GM23338 (cell line): ENCODE data around the gene NGDN. TPM values are rescaled to one million over a fixed set of nuclear protein-coding genes. Genes with fewer than 3 reads are reported as not detected.

Source experiments
- ATAC-seq: fragments of 200-7000 bp; cut with Tn5 transposase; 3 replicates; pipeline ENCODE4 v1.9.1; 2020
- DNase-seq: peaks from one replicate; pipeline ENCODE4 v3.0.0-alpha.2; 2015; ENCODE audit warnings: low spot score
- H2AFZ ChIP-seq: fragments of 200-600 bp; sonication (generic); 2 replicates; pipeline ENCODE4 v1.8.0; 2016; ENCODE audit warnings: antibody characterized with exemption, mild to moderate bottlenecking, moderate library complexity
- H3F3A ChIP-seq: fragments of 200-600 bp; sonication (generic); replicated peaks from 2 replicates; pipeline ENCODE4 v1.8.0; 2017; ENCODE audit warnings: antibody characterized with exemption, mixed run types, low read depth
- H3K27ac ChIP-seq: fragments of 200-600 bp; sonication (generic); 2 replicates; pipeline ENCODE4 v1.6.1; 2016; ENCODE audit warnings: low read depth
- H3K27me3 ChIP-seq: fragments of 200-600 bp; sonication (generic); 2 replicates; pipeline ENCODE4 v1.8.0; 2016; ENCODE audit warnings: mild to moderate bottlenecking, mixed run types, moderate library complexity; ENCODE audit not compliant: insufficient read depth
- H3K36me3 ChIP-seq: fragments of 200-600 bp; sonication (generic); 2 replicates; pipeline ENCODE4 v1.8.0; 2016; ENCODE audit warnings: mild to moderate bottlenecking; ENCODE audit not compliant: insufficient read depth
- H3K4me1 ChIP-seq: fragments of 200-600 bp; sonication (generic); 2 replicates; pipeline ENCODE4 v1.8.0; 2016; ENCODE audit warnings: mild to moderate bottlenecking, moderate library complexity; ENCODE audit not compliant: insufficient read depth
- H3K4me2 ChIP-seq: fragments of 200-600 bp; sonication (generic); 2 replicates; pipeline ENCODE4 v1.7.1; 2017; ENCODE audit warnings: mixed run types
- H3K4me3 ChIP-seq: fragments of 200-600 bp; sonication (generic); 2 replicates; pipeline ENCODE4 v1.6.1; 2016; ENCODE audit warnings: mixed run types
- H3K79me2 ChIP-seq: fragments of 200-600 bp; sonication (generic); replicated peaks from 2 replicates; pipeline ENCODE4 v1.8.0; 2017; ENCODE audit warnings: mild to moderate bottlenecking; ENCODE audit not compliant: insufficient read depth
- H3K9me2 ChIP-seq: fragments of 200-600 bp; sonication (generic); 2 replicates; pipeline ENCODE4 v1.8.0; 2017; ENCODE audit not compliant: insufficient read depth
- H4K20me1 ChIP-seq: fragments of 200-600 bp; sonication (generic); replicated peaks from 2 replicates; pipeline ENCODE4 v1.8.0; 2017; ENCODE audit warnings: mild to moderate bottlenecking; ENCODE audit not compliant: insufficient read depth
- H3K27ac Mint-ChIP-seq: 2 replicates; pipeline ENCODE4 v1.8.0; 2020; ENCODE audit warnings: inconsistent platforms, mild to moderate bottlenecking, moderate library complexity, mixed read lengths
- H3K27me3 Mint-ChIP-seq: 3 replicates; pipeline ENCODE4 v1.8.0; 2022; ENCODE audit warnings: low read depth, mild to moderate bottlenecking, moderate library complexity, mixed read lengths, inconsistent platforms; ENCODE audit not compliant: insufficient read depth, poor library complexity
- H3K36me3 Mint-ChIP-seq: 3 replicates; pipeline ENCODE4 v1.8.0; 2021; ENCODE audit warnings: low read depth, mild to moderate bottlenecking, inconsistent platforms, moderate library complexity, mixed read lengths
- H3K4me1 Mint-ChIP-seq: 3 replicates; pipeline ENCODE4 v1.8.0; 2020; ENCODE audit warnings: mild to moderate bottlenecking, inconsistent platforms, mixed read lengths
- H3K4me3 Mint-ChIP-seq: 3 replicates; pipeline ENCODE4 v1.8.0; 2021; ENCODE audit warnings: moderate library complexity, mild to moderate bottlenecking, inconsistent platforms, mixed read lengths
- H3K9me3 Mint-ChIP-seq: 3 replicates; pipeline ENCODE4 v1.8.0; 2020; ENCODE audit warnings: moderate library complexity, mild to moderate bottlenecking, inconsistent platforms, mixed read lengths
- EZH2 ChIP-seq: fragments of 200-600 bp; sonication (generic); IDR thresholded peaks from one replicate; pipeline ENCODE4 v1.8.0; 2017; ENCODE audit warnings: antibody characterized with exemption, mild to moderate bottlenecking, low read depth; ENCODE audit not compliant: unreplicated experiment
- EZH2phosphoT487 ChIP-seq: fragments of 200-600 bp; sonication (generic); IDR thresholded peaks from one replicate; pipeline ENCODE4 v1.8.1; 2018; ENCODE audit warnings: antibody characterized with exemption; ENCODE audit not compliant: unreplicated experiment
- JUNB ChIP-seq: IDR thresholded peaks from one replicate; pipeline ENCODE4 v1.6.1; 2016; ENCODE audit warnings: antibody characterized with exemption; ENCODE audit not compliant: unreplicated experiment
- NANOG ChIP-seq: IDR thresholded peaks from 2 replicates; pipeline ENCODE4 v1.6.1; 2016; ENCODE audit warnings: antibody characterized with exemption, borderline replicate concordance
- POLR2AphosphoS5 ChIP-seq: IDR thresholded peaks from 2 replicates; pipeline ENCODE4 v1.6.1; 2016; ENCODE audit warnings: antibody characterized with exemption, low read depth
- STAT1 ChIP-seq: IDR thresholded peaks from one replicate; pipeline ENCODE4 v1.6.1; 2016; ENCODE audit warnings: antibody characterized with exemption; ENCODE audit not compliant: unreplicated experiment
- ZNF114 ChIP-seq: fragments of 250-450 bp; sonication (Bioruptor Pico); IDR thresholded peaks from 2 replicates; pipeline ENCODE4 v1.5.0; 2020; ENCODE audit warnings: mild to moderate bottlenecking, moderate library complexity
- ZNF331 ChIP-seq: fragments of 250-450 bp; sonication (Bioruptor Pico); IDR thresholded peaks from 2 replicates; pipeline ENCODE4 v1.5.0; 2020; ENCODE audit warnings: low read depth, mild to moderate bottlenecking, moderate library complexity
- ZNF462 ChIP-seq: fragments of 250-450 bp; sonication (Bioruptor Pico); IDR thresholded peaks from 2 replicates; pipeline ENCODE4 v1.5.0; 2020; ENCODE audit warnings: mild to moderate bottlenecking, moderate library complexity
- polyA plus RNA-seq: library from polyadenylated mRNA; unstranded; fragments of >200 nt; fragmentation: Nextera tagmentation; extraction: Ambion mirVana; gene quantifications from 2 replicates; pipeline ENCODE4 v1.2.1, GENCODE V29; 2016
- total RNA-seq: library from RNA; depleted of rRNA; stranded (reverse); fragments of >200 nt; shearing (Covaris generic); gene quantifications from 2 replicates; pipeline ENCODE4 v1.2.3, GENCODE V29; 2014
- TF ChIP-seq, protein P1 (sequence below): IDR thresholded peaks from one replicate; pipeline ENCODE4 v1.6.1; 2018; ENCODE audit warnings: antibody characterized with exemption; ENCODE audit not compliant: unreplicated experiment
- TF ChIP-seq, protein P2 (sequence below), 2 experiments: fragments of 200-600 bp in 1 of 2; sonication (generic) in 1 of 2; conservative IDR thresholded peaks; 2 replicates each; pipeline versions ENCODE4 v1.5.1 to v1.6.1; 2016 to 2017; ENCODE audit warnings: antibody characterized with exemption in 2 of 2, low read depth in 2 of 2, mild to moderate bottlenecking in 2 of 2, moderate library complexity in 1 of 2

The NGDN gene
- total and polyA plus RNA-seq, 2 experiments from 2014 or later: 48.6 to 90.8 TPM

DNA sequence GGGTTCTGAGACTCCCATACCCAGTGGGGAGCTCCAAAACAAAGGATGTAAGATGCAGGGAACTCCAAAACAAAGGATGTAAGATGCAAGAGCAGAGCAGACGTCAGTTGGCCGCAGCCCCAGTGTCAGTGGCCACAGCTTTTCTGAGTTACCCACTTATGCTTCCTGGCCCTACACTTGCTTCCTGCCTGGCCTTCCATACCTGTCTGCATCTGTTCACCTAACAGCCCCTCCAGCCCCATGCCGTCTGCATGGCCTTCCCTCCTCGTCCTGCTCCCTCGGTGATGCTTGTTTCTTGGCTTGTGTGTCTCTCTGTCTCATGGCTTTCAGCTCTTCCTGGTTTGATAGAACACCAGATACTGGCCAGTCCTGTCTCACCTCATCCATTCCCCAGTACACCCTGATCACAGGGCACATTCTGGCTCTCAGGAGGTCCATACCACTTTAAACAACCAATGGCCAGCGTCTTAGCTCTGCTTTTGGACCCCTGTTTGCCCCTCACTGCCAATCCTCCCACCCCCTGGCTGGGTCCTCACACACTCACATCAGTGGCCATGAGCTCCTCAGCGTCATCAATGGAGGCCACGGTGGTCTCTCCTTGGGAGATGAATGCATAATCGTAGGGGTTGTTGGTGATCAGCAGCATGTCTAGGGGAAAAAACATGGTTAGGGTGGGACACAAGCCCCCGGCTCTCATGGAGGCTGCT lies 39.3 kb upstream of the NGDN start:
- Mint-ChIP-seq H3K4me3 (no peak overlapping the region), H3K36me3 (no peaks in the 10 kb centered on the region; the same call in 2 of the 3 replicates), H3K9me3 (0 out of 3 replicates have a peak, but pooled peaks cover 3% of the 10 kb centered on the region), H3K4me1 (peaks cover 3% of the 10 kb centered on the region; the same call in 2 of the 3 replicates), H3K27ac (no peak overlapping the region), H3K27me3 (peaks cover 20% of the 10 kb centered on the region)
- DNase-seq: no peak
- no peak for ATAC-seq
- H4K20me1 ChIP-seq: no peaks in the 10 kb centered on the region
- H3K4me3 ChIP-seq: no peak overlapping the region
- no peak overlapping the region for H2AFZ ChIP-seq
- no peaks in the 10 kb centered on the region for H3K4me1 ChIP-seq
- no peaks in the 10 kb centered on the region for H3K36me3 ChIP-seq
- no peak overlapping the region for H3K27ac ChIP-seq
- no peaks in the 10 kb centered on the region for H3K27me3 ChIP-seq
- no peak overlapping the region for H3K4me2 ChIP-seq
- H3K9me2 ChIP-seq: peaks cover 6% of the 10 kb centered on the region
- H3K79me2 ChIP-seq: no peaks in the 10 kb centered on the region
- TF ChIP-seq, protein P1, sequence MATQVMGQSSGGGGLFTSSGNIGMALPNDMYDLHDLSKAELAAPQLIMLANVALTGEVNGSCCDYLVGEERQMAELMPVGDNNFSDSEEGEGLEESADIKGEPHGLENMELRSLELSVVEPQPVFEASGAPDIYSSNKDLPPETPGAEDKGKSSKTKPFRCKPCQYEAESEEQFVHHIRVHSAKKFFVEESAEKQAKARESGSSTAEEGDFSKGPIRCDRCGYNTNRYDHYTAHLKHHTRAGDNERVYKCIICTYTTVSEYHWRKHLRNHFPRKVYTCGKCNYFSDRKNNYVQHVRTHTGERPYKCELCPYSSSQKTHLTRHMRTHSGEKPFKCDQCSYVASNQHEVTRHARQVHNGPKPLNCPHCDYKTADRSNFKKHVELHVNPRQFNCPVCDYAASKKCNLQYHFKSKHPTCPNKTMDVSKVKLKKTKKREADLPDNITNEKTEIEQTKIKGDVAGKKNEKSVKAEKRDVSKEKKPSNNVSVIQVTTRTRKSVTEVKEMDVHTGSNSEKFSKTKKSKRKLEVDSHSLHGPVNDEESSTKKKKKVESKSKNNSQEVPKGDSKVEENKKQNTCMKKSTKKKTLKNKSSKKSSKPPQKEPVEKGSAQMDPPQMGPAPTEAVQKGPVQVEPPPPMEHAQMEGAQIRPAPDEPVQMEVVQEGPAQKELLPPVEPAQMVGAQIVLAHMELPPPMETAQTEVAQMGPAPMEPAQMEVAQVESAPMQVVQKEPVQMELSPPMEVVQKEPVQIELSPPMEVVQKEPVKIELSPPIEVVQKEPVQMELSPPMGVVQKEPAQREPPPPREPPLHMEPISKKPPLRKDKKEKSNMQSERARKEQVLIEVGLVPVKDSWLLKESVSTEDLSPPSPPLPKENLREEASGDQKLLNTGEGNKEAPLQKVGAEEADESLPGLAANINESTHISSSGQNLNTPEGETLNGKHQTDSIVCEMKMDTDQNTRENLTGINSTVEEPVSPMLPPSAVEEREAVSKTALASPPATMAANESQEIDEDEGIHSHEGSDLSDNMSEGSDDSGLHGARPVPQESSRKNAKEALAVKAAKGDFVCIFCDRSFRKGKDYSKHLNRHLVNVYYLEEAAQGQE: no peak
- TF ChIP-seq EZH2: no peak
- TF ChIP-seq JUNB: no peak
- TF ChIP-seq STAT1: no peak
- TF ChIP-seq, protein P2, sequence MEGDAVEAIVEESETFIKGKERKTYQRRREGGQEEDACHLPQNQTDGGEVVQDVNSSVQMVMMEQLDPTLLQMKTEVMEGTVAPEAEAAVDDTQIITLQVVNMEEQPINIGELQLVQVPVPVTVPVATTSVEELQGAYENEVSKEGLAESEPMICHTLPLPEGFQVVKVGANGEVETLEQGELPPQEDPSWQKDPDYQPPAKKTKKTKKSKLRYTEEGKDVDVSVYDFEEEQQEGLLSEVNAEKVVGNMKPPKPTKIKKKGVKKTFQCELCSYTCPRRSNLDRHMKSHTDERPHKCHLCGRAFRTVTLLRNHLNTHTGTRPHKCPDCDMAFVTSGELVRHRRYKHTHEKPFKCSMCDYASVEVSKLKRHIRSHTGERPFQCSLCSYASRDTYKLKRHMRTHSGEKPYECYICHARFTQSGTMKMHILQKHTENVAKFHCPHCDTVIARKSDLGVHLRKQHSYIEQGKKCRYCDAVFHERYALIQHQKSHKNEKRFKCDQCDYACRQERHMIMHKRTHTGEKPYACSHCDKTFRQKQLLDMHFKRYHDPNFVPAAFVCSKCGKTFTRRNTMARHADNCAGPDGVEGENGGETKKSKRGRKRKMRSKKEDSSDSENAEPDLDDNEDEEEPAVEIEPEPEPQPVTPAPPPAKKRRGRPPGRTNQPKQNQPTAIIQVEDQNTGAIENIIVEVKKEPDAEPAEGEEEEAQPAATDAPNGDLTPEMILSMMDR (conservative IDR thresholded peaks at IDR 0.05; ENCODE audit: low read depth in 2 of 2): no peak
- TF ChIP-seq EZH2phosphoT487: no peak
- no peak for TF ChIP-seq ZNF462 (CRISPR knock-in tag)
- no peak for TF ChIP-seq NANOG
- no peak for TF ChIP-seq POLR2AphosphoS5
- TF ChIP-seq ZNF114: no peak
- TF ChIP-seq ZNF331 (CRISPR knock-in tag): no peak
- no peaks in the 10 kb centered on the region for H3F3A ChIP-seq
